ACC112 (cell line): Measurements from ENCODE around the gene TARS1.

Experiments
- H2AFZ ChIP-seq: fragments of 200-600 bp; sonication (generic); one replicate; pipeline ENCODE4 v1.6.0; 2017; ENCODE audit warnings: antibody characterized with exemption, low read length; ENCODE audit not compliant: unreplicated experiment
- H3K27ac ChIP-seq: fragments of 200-600 bp; sonication (generic); 2 replicates; pipeline ENCODE4 v1.5.1; 2014; ENCODE audit warnings: low read depth, mild to moderate bottlenecking, antibody characterized with exemption, low read length, moderate library complexity
- H3K27me3 ChIP-seq: fragments of 200-600 bp; sonication (generic); 2 replicates; pipeline ENCODE4 v1.6.1; 2014; ENCODE audit warnings: mild to moderate bottlenecking, antibody characterized with exemption, low read length, moderate library complexity, mixed read lengths; ENCODE audit not compliant: insufficient read depth
- H3K36me3 ChIP-seq: fragments of 200-600 bp; sonication (generic); 2 replicates; pipeline ENCODE4 v1.6.1; 2016; ENCODE audit warnings: mild to moderate bottlenecking, antibody characterized with exemption, low read length, moderate library complexity, mixed read lengths; ENCODE audit not compliant: insufficient read depth
- H3K4me1 ChIP-seq: fragments of 200-600 bp; sonication (generic); one replicate; pipeline ENCODE4 v1.6.1; 2016; ENCODE audit warnings: low read length, mixed read lengths; ENCODE audit not compliant: insufficient read depth, unreplicated experiment, control insufficient read depth
- H3K4me3 ChIP-seq: fragments of 200-600 bp; sonication (generic); 2 replicates; pipeline ENCODE4 v1.5.1; 2014; ENCODE audit warnings: mild to moderate bottlenecking, low read depth, low read length
- H3K79me2 ChIP-seq: fragments of 200-600 bp; sonication (generic); one replicate; pipeline ENCODE4 v1.6.0; 2016; ENCODE audit warnings: low read length; ENCODE audit not compliant: control insufficient read depth, unreplicated experiment, insufficient read depth

The TARS1 gene

GRCh38 chr5:33439905-33440481 lies 772 bp upstream of the TARS1 start:
- Histone ChIP-seq H3K27ac (peak overlapping the region; percentile 79), H3K36me3 (no peaks in the 10 kb centered on the region), H3K4me3 (peak overlapping the region; percentile 82), H3K4me1 (peaks cover 14% of the 10 kb centered on the region), H3K79me2 (peaks cover 57% of the 10 kb centered on the region), H2AFZ (peak overlapping the region; percentile 42), H3K27me3 (no peaks in the 10 kb centered on the region)

- no peak overlapping the region for H2AFZ ChIP-seq
- peaks cover 14% of the 10 kb centered on the region for H3K4me1 ChIP-seq
- peaks cover 14% of the 10 kb centered on the region for H3K36me3 ChIP-seq
- peaks cover 72% of the 10 kb centered on the region for H3K79me2 ChIP-seq
- peak overlapping the region; percentile 85 for H3K27ac ChIP-seq
- peak overlapping the region; percentile 82 for H3K4me3 ChIP-seq
- H3K27me3 ChIP-seq, result no peaks in the 10 kb centered on the region
These were observed 744 bp downstream of the TARS1 start for GRCh38 chr5:33441241-33442177.

- peaks cover 9% of the 10 kb centered on the region for H3K4me1 ChIP-seq
- H3K27me3 ChIP-seq, result no peaks in the 10 kb centered on the region
- peaks cover 87% of the 10 kb centered on the region for H3K79me2 ChIP-seq
- no peak overlapping the region for H3K27ac ChIP-seq
- H2AFZ ChIP-seq, result no peak overlapping the region
- peaks cover 35% of the 10 kb centered on the region for H3K36me3 ChIP-seq
- peak overlapping the region; percentile 17; the same call in 1 of the 2 replicates for H3K4me3 ChIP-seq
These were observed 3.8 kb downstream of the TARS1 start for GRCh38 chr5:33444542-33444941.

- Histone ChIP-seq H3K4me1 (peaks cover 9% of the 10 kb centered on the region), H3K4me3 (no peak overlapping the region), H3K27ac (no peak overlapping the region), H2AFZ (no peak overlapping the region), H3K79me2 (peaks cover 86% of the 10 kb centered on the region), H3K27me3 (no peaks in the 10 kb centered on the region), H3K36me3 (peaks cover 38% of the 10 kb centered on the region)
These were observed 5.0 kb downstream of the TARS1 start for GRCh38 chr5:33445798-33446197.

- H3K36me3 ChIP-seq, result peaks cover 41% of the 10 kb centered on the region
- no peak overlapping the region for H3K27ac ChIP-seq
- H3K27me3 ChIP-seq, result no peaks in the 10 kb centered on the region
- no peak overlapping the region for H2AFZ ChIP-seq
- H3K4me3 ChIP-seq, result no peak overlapping the region
- H3K79me2 ChIP-seq, result peaks cover 70% of the 10 kb centered on the region
- H3K4me1 ChIP-seq, result peaks cover 9% of the 10 kb centered on the region
These were observed 7.4 kb downstream of the TARS1 start for GRCh38 chr5:33448118-33448517.

GRCh38 chr5:33457126-33457525 lies 16.4 kb downstream of the TARS1 start:
- no peak overlapping the region for H2AFZ ChIP-seq
- H3K79me2 ChIP-seq, result peaks cover 5% of the 10 kb centered on the region
- no peak overlapping the region for H3K27ac ChIP-seq
- no peaks in the 10 kb centered on the region for H3K4me1 ChIP-seq
- no peak overlapping the region for H3K4me3 ChIP-seq
- H3K36me3 ChIP-seq, result peaks cover 75% of the 10 kb centered on the region
- H3K27me3 ChIP-seq, result no peaks in the 10 kb centered on the region

GRCh38 chr5:33457817-33458216 lies 17.1 kb downstream of the TARS1 start:
- Histone ChIP-seq H3K79me2 (peaks cover 5% of the 10 kb centered on the region), H2AFZ (no peak overlapping the region), H3K4me3 (no peak overlapping the region), H3K27me3 (no peaks in the 10 kb centered on the region), H3K27ac (no peak overlapping the region), H3K36me3 (peaks cover 82% of the 10 kb centered on the region), H3K4me1 (no peaks in the 10 kb centered on the region)

- Histone ChIP-seq H3K27ac (no peak overlapping the region), H2AFZ (no peak overlapping the region), H3K4me1 (no peaks in the 10 kb centered on the region), H3K4me3 (no peak overlapping the region), H3K27me3 (no peaks in the 10 kb centered on the region), H3K79me2 (no peaks in the 10 kb centered on the region), H3K36me3 (peaks cover 83% of the 10 kb centered on the region)
These were observed 19.4 kb downstream of the TARS1 start for GRCh38 chr5:33460210-33460609.

- H3K36me3 ChIP-seq, result peaks cover 83% of the 10 kb centered on the region
- H2AFZ ChIP-seq, result no peak overlapping the region
- H3K4me3 ChIP-seq, result no peak overlapping the region
- H3K79me2 ChIP-seq, result no peaks in the 10 kb centered on the region
- no peak overlapping the region for H3K27ac ChIP-seq
- no peaks in the 10 kb centered on the region for H3K4me1 ChIP-seq
- no peaks in the 10 kb centered on the region for H3K27me3 ChIP-seq
These were observed 21.7 kb downstream of the TARS1 start for GRCh38 chr5:33462456-33462855.

GRCh38 chr5:33465120-33465519 lies 24.4 kb downstream of the TARS1 start:
- Histone ChIP-seq H3K27me3 (no peaks in the 10 kb centered on the region), H3K4me3 (no peak overlapping the region), H3K27ac (no peak overlapping the region), H3K36me3 (peaks cover 68% of the 10 kb centered on the region), H3K79me2 (no peaks in the 10 kb centered on the region), H3K4me1 (no peaks in the 10 kb centered on the region), H2AFZ (no peak overlapping the region)
